ENCODE measurements around the gene LRCH3.

The LRCH3 gene

GRCh38 chr3:197807969-197808587 is 17.0 kb downstream of the LRCH3 start:
- ChIA-PET POLR2A (no interaction called here), CTCF (no interaction called here)
- H3K4me3 ChIP-seq (ENCODE audit: low read depth, low read length) = no peak overlapping the region
- no peak for TF ChIP-seq ZBTB7A (tag by site-specific recombination; IDR thresholded peaks at IDR 0.05; ENCODE audit: low read depth)
- peak; percentile 68 for TF ChIP-seq PRDM1 (tag by site-specific recombination; IDR thresholded peaks at IDR 0.05)
- no peaks in the 10 kb centered on the region for H3K36me3 ChIP-seq (ENCODE audit: control insufficient read depth in 2 of 2, insufficient read depth in 1 of 2, low read length in 2 of 2)
- no peaks in the 10 kb centered on the region for H3K9me3 ChIP-seq (ENCODE audit: control insufficient read depth, insufficient read depth, low read depth, low read length)
- H3K27ac ChIP-seq (ENCODE audit: extremely low read depth, low read depth, low read length) = no peak overlapping the region
- peaks cover 7% of the 10 kb centered on the region; the same call in 1 of the 2 replicates for H3K4me1 ChIP-seq (ENCODE audit: control insufficient read depth, insufficient read depth, low read length)

GRCh38 chr3:197809356-197810020 is 18.4 kb downstream of the LRCH3 start:
- ChIA-PET POLR2A (no interaction called here), CTCF (interaction anchor here (0.7 kb wide), 2 partner anchors 11 to 263 kb away, joined by 4 to 6 read pairs; no protein-coding TSS in a partner anchor)
- 0 out of 2 replicates have a peak, but pooled peaks have one; percentile 24 for TF ChIP-seq SCRT2 (tag by site-specific recombination; IDR thresholded peaks at IDR 0.05)
- TF ChIP-seq ZNF629 (tag by site-specific recombination; IDR thresholded peaks at IDR 0.05) = no peak
- TF ChIP-seq ZNF302 (tag by site-specific recombination; IDR thresholded peaks at IDR 0.05; ENCODE audit: low read depth) = no peak
- TF ChIP-seq ZNF169 (tag by site-specific recombination; IDR thresholded peaks at IDR 0.05) = no peak
- no peak for TF ChIP-seq ZNF433 (tag by site-specific recombination; IDR thresholded peaks at IDR 0.05; ENCODE audit: low read depth)
- TF ChIP-seq ZNF600 (tag by site-specific recombination; IDR thresholded peaks at IDR 0.05) = peak; percentile 46; the same call in 1 of the 2 replicates
- TF ChIP-seq ZBTB17 (tag by site-specific recombination; IDR thresholded peaks at IDR 0.05) = peak; percentile 71
- TF ChIP-seq ZNF37A (tag by site-specific recombination; IDR thresholded peaks at IDR 0.05) = no peak
- TF ChIP-seq ZNF280D (tag by site-specific recombination; IDR thresholded peaks at IDR 0.05) = no peak
- peak; percentile 31; the same call in 1 of the 2 replicates for TF ChIP-seq PRDM1 (tag by site-specific recombination; IDR thresholded peaks at IDR 0.05)
- no peak for TF ChIP-seq ZFHX2 (tag by site-specific recombination; conservative IDR thresholded peaks at IDR 0.05)
- TF ChIP-seq GLI4 (tag by site-specific recombination; IDR thresholded peaks at IDR 0.05) = no peak
- TF ChIP-seq ZNF354C (tag by site-specific recombination; IDR thresholded peaks at IDR 0.05; ENCODE audit: borderline replicate concordance, low read depth) = no peak
- TF ChIP-seq ZNF704 (tag by site-specific recombination; IDR thresholded peaks at IDR 0.05) = no peak
- no peak for TF ChIP-seq ZFP69B (tag by site-specific recombination; IDR thresholded peaks at IDR 0.05)
- no peak for TF ChIP-seq ZNF157 (tag by site-specific recombination; IDR thresholded peaks at IDR 0.05)
- TF ChIP-seq ZNF266 (tag by site-specific recombination; IDR thresholded peaks at IDR 0.05; ENCODE audit: low read depth) = no peak
- TF ChIP-seq ZSCAN30 (tag by site-specific recombination; IDR thresholded peaks at IDR 0.05) = no peak
- no peak for TF ChIP-seq ZNF184 (tag by site-specific recombination; IDR thresholded peaks at IDR 0.05)
- no peak for TF ChIP-seq YY2 (tag by site-specific recombination; IDR thresholded peaks at IDR 0.05)
- Histone ChIP-seq H3K36me3 (ENCODE audit: control insufficient read depth in 2 of 2, insufficient read depth in 1 of 2, low read length in 2 of 2) (no peaks in the 10 kb centered on the region), H3K4me3 (ENCODE audit: low read depth, low read length) (no peak overlapping the region), H3K27ac (ENCODE audit: extremely low read depth, low read depth, low read length) (no peak overlapping the region), H3K9me3 (ENCODE audit: control insufficient read depth, insufficient read depth, low read depth, low read length) (no peaks in the 10 kb centered on the region), H3K4me1 (ENCODE audit: control insufficient read depth, insufficient read depth, low read length) (peaks cover 7% of the 10 kb centered on the region; the same call in 1 of the 2 replicates)

Data from HEK293 (cell line).